K562 (cell line): Measurements from ENCODE around the gene CCDC187. TPM values are rescaled to one million over a fixed set of nuclear protein-coding genes. Genes with fewer than 3 reads are reported as not detected.

Experiments
- ATAC-seq: fragments of 200-7000 bp; cut with Tn5 transposase; 3 replicates; pipeline ENCODE4 v1.9.1; 2020; ENCODE audit warnings: moderate library complexity
- BruUV-seq: library from RNA; stranded (reverse); fragments of 400-500 nt; replicated peaks from 2 replicates; lab custom pipeline; 2021; lab: Mats Ljungman, UMichigan
- CTCF ChIA-PET: fragments of 300-600 bp; formaldehyde crosslinking; extraction: SDS; loops from one replicate; lab custom pipeline; 2021; ENCODE audit warnings: low intra/inter-chr PET ratio; lab: Yijun Ruan, JAX
- POLR2A ChIA-PET: fragments of 300-600, 350-650 bp; sonication (Branson Sonifier 250); formaldehyde crosslinking; extraction: SDS; loops from one replicate; lab custom pipeline; 2021; ENCODE audit warnings: antibody characterized with exemption, inconsistent platforms; lab: Yijun Ruan, JAX
- DNase-seq, 4 experiments: peaks; one replicate each; pipeline versions ENCODE4 v3.0.0 to v3.0.0-alpha.2; 2011 to 2018; ENCODE audit warnings: low spot score in 3 of 4, mixed read lengths in 3 of 4; ENCODE audit errors: extremely low read depth in 1 of 4
- FAIRE-seq: peaks from 2 replicates; lab custom pipeline; 2011; peaks lifted over from hg19 to GRCh38; lab: Jason Lieb, UNC
- H2AFZ ChIP-seq: 2 replicates; pipeline ENCODE4 v1.6.0; 2011; ENCODE audit warnings: low read depth, low read length, control low read depth, inconsistent platforms
- H3K27ac ChIP-seq: fragments of 200-600 bp; 3 replicates; pipeline ENCODE4 v1.8.0; 2011; ENCODE audit warnings: low read depth, mild to moderate bottlenecking, control low read depth, inconsistent platforms, low read length, moderate library complexity, mixed read lengths; ENCODE audit errors: extremely low read depth
- H3K27me3 ChIP-seq, 2 experiments: fragments of 300-600 bp in 1 of 2; 2 replicates in 1 of 2; 3 replicates in 1 of 2; pipeline versions ENCODE4 v1.6.0 to v1.8.0; 2011; ENCODE audit warnings: inconsistent platforms in 2 of 2, low read length in 2 of 2, mild to moderate bottlenecking in 1 of 2, mixed read lengths in 1 of 2, moderate library complexity in 1 of 2; ENCODE audit not compliant: control insufficient read depth in 2 of 2, insufficient read depth in 2 of 2
- H3K36me3 ChIP-seq: fragments of 300-600 bp; 3 replicates; pipeline ENCODE4 v1.8.0; 2011; ENCODE audit warnings: mild to moderate bottlenecking, low read length, inconsistent platforms; ENCODE audit not compliant: control insufficient read depth, insufficient read depth
- H3K4me1 ChIP-seq, 2 experiments: fragments of 200-600 bp in 1 of 2; replicated peaks in 1 of 2; 2 replicates in 1 of 2; 3 replicates in 1 of 2; pipeline versions ENCODE4 v1.5.1 to v1.8.0; 2011; ENCODE audit warnings: inconsistent platforms in 2 of 2, low read length in 2 of 2, mild to moderate bottlenecking in 1 of 2, mixed read lengths in 1 of 2, moderate library complexity in 1 of 2; ENCODE audit not compliant: control insufficient read depth in 2 of 2, insufficient read depth in 2 of 2
- H3K4me2 ChIP-seq: 2 replicates; pipeline ENCODE4 v1.6.1; 2011; ENCODE audit warnings: low read length, control low read depth, inconsistent platforms, mixed read lengths; ENCODE audit not compliant: insufficient read depth
- H3K4me3 ChIP-seq: fragments of 200-600 bp; sonication (generic), shearing (Covaris generic); 2 replicates; pipeline ENCODE4 v1.5.1; 2016; ENCODE audit warnings: control low read depth, inconsistent platforms
- H3K79me2 ChIP-seq: fragments of 200-600 bp; 3 replicates; pipeline ENCODE4 v1.8.0; 2011; ENCODE audit warnings: low read length, inconsistent platforms; ENCODE audit not compliant: control insufficient read depth, insufficient read depth
- H3K9ac ChIP-seq, 2 experiments: 2 replicates each; pipeline versions ENCODE4 v1.6.0 to v1.6.1; 2011; ENCODE audit warnings: low read depth in 2 of 2, low read length in 2 of 2, control low read depth in 1 of 2, inconsistent platforms in 1 of 2, mild to moderate bottlenecking in 1 of 2, mixed read lengths in 1 of 2; ENCODE audit not compliant: insufficient read depth in 1 of 2
- H3K9me1 ChIP-seq: one replicate; pipeline ENCODE4 v1.6.0; 2011; ENCODE audit warnings: inconsistent platforms, mild to moderate bottlenecking, low read length, moderate library complexity; ENCODE audit not compliant: control insufficient read depth, insufficient read depth
- H3K9me3 ChIP-seq: replicated peaks from 2 replicates; pipeline ENCODE4 v1.5.1; 2011; ENCODE audit warnings: low read depth, low read length, inconsistent platforms; ENCODE audit not compliant: control insufficient read depth, insufficient read depth
- H4K20me1 ChIP-seq: replicated peaks from 2 replicates; pipeline ENCODE4 v1.6.1; 2011; ENCODE audit warnings: low read length, inconsistent platforms, mixed read lengths; ENCODE audit not compliant: control insufficient read depth, insufficient read depth
- ATF7 ChIP-seq: fragments of 450-650 bp; IDR thresholded peaks from 2 replicates; pipeline ENCODE4 v1.7.1; 2014; ENCODE audit warnings: mild to moderate bottlenecking, moderate library complexity
- CTCFL ChIP-seq: IDR thresholded peaks from 2 replicates; pipeline ENCODE4 v1.6.1; 2011; ENCODE audit warnings: borderline replicate concordance, low read depth, mild to moderate bottlenecking, moderate library complexity, low read length; ENCODE audit not compliant: insufficient read depth, poor library complexity, severe bottlenecking
- IRF2 ChIP-seq: sonication (generic); formaldehyde crosslinking; IDR thresholded peaks from 2 replicates; pipeline ENCODE4 v1.8.1; 2022; ENCODE audit warnings: mild to moderate bottlenecking, missing genetic modification reagents
- RB1 ChIP-seq: fragments of 450-650 bp; IDR thresholded peaks from 2 replicates; pipeline ENCODE4 v1.6.1; 2017; ENCODE audit warnings: low read depth, mild to moderate bottlenecking
- RCOR1 ChIP-seq, 2 experiments: IDR thresholded peaks; 2 replicates each; pipeline ENCODE4 v1.6.1; 2012; ENCODE audit warnings: low read depth in 2 of 2, low read length in 2 of 2, borderline replicate concordance in 1 of 2, improper control_type of control experiment in 1 of 2
- SMAD4 ChIP-seq: fragments of 250-450 bp; sonication (Bioruptor Pico); conservative IDR thresholded peaks from 2 replicates; pipeline ENCODE4 v1.8.0; 2021; ENCODE audit warnings: inconsistent platforms, mild to moderate bottlenecking, moderate library complexity
- VEZF1 ChIP-seq: fragments of 200-800 bp; sonication (Bioruptor generic); IDR thresholded peaks from 2 replicates; pipeline ENCODE4 v1.6.1; 2017; ENCODE audit warnings: missing genetic modification characterization, missing compliant biosample characterization
- XRCC5 ChIP-seq: fragments of 200-400 bp; formaldehyde crosslinking; IDR thresholded peaks from 2 replicates; pipeline ENCODE4 v1.6.1; 2017; ENCODE audit warnings: low read depth, mild to moderate bottlenecking, low read length
- ZBTB33 ChIP-seq: sonication (generic); formaldehyde crosslinking; IDR thresholded peaks from 2 replicates; pipeline ENCODE4 v1.8.1; 2023; ENCODE audit warnings: mild to moderate bottlenecking, missing genetic modification reagents
- ZFPM2 ChIP-seq: fragments of 250-450 bp; sonication (Bioruptor Pico); IDR thresholded peaks from 2 replicates; pipeline ENCODE4 v1.5.1; 2022; ENCODE audit warnings: mild to moderate bottlenecking
- ZHX1 ChIP-seq: fragments of 150-350 bp; conservative IDR thresholded peaks from 2 replicates; pipeline ENCODE4 v1.6.1; 2014; ENCODE audit warnings: low read length
- WGBS: fragments of 100-300 bp; shearing (Covaris generic); methylation state at CpG from one replicate; pipeline ENCODE4 v1.1.6; 2016; ENCODE audit warnings: low coverage, mixed read lengths; ENCODE audit not compliant: insufficient coverage; ENCODE audit errors: missing lambda C conversion rate; 5-methylcytosine and 5-hydroxymethylcytosine counted together
- in situ Hi-C: fragments of 300-500 bp; cut with MboI; formaldehyde crosslinking; loops from 4 replicates; pipeline ENCODE4 v1.15.0; 2018; ENCODE audit warnings: inconsistent platforms, mixed read lengths
- intact Hi-C: fragments of 100-400 bp; cut with micrococcal nuclease; formaldehyde crosslinking; loops from 2 replicates; pipeline ENCODE4 v1.14.2; 2022
- polyA plus RNA-seq, 8 experiments: library from polyadenylated mRNA; depleted of rRNA in 4 of 8; stranded (reverse) in 5 of 8; unstranded in 3 of 8; fragments of >200 nt; fragmentation: Nextera tagmentation in 2 of 8; fragmentation: Illumina TruSeq in 1 of 8; extraction: Ambion mirVana in 2 of 8; extraction: Trizol in 1 of 8; gene quantifications; 2 replicates each; pipeline versions ENCODE4 v1.2.1 to v1.2.3, GENCODE V29; 2011 to 2014; ENCODE audit warnings: inconsistent platforms in 1 of 8, missing spikeins in 1 of 8
- total RNA-seq, 7 experiments: library from RNA; depleted of rRNA in 6 of 7; stranded (reverse); fragments of >200 nt in 6 of 7; fragmentation: Illumina TruSeq in 2 of 7; extraction: Trizol in 2 of 7; gene quantifications; 2 replicates each; pipeline versions ENCODE4 v1.2.1 to v1.2.3, GENCODE V29; 2011 to 2021; ENCODE audit warnings: low replicate concordance in 1 of 7

CCDC187 gene
- total and polyA plus RNA-seq, 9 of the 15 experiments (the other 6 are each of a cell fraction or from before 2014, with no cell fraction given) = not detected

GRCh38 chr9:136339173-136339957 is 35.5 kb upstream of the CCDC187 start:
- Histone ChIP-seq H3K9me1 (peaks cover 3% of the 10 kb centered on the region), H3K4me3 (no peak overlapping the region), H3K36me3 (peaks cover 22% of the 10 kb centered on the region; the same call in 1 of the 3 replicates), H3K9ac (peak overlapping the region in 1 of 2 experiments; percentile 45; a peak in 1 of 4 replicates), H3K27me3 (no peaks in the 10 kb centered on the region), H4K20me1 (no peaks in the 10 kb centered on the region), H3K9me3 (no peaks in the 10 kb centered on the region), H3K27ac (no peak overlapping the region), H3K4me1 (peaks cover 7 to 96% of the 10 kb centered on the region in 2 experiments), H3K4me2 (no peak overlapping the region), H3K79me2 (no peaks in the 10 kb centered on the region), H2AFZ (no peak overlapping the region)
- ChIA-PET POLR2A (interaction anchor here (0.7 kb wide), 1 partner anchor 13 kb away, joined by 3 read pairs; no protein-coding TSS in a partner anchor), CTCF (interaction anchor here (0.8 to 2.6 kb wide), 6 partner anchors 24 to 305 kb away, joined by 3 to 10 read pairs (median 4); partner anchors contain the start of genes DNLZ and SNAPC4)
- DNase-seq (peak; percentile 71 to 84 (median 75)), ATAC-seq (peak; percentile 87), FAIRE-seq (peak; percentile 92)
- BruUV-seq = no TSS peak
- 54% methylated on average over 21 of the region's 32 CpGs for WGBS
- intact Hi-C loops = loop anchor here (2.0 kb wide), 1 partner anchor 61 kb away; the partner anchor contains the start of gene SNAPC4
- in situ Hi-C loops = loop anchor here (25.0 kb wide), 1 partner anchor 298 kb away; no protein-coding TSS in a partner anchor
- TF ChIP-seq ZHX1 (0 out of 2 replicates have a peak, but pooled peaks have one; percentile 29), ATF7 (0 out of 2 replicates have a peak, but pooled peaks have one; percentile 28), XRCC5 (peak; percentile 54; the same call in 1 of the 2 replicates), RCOR1 (IDR thresholded peaks at IDR 0.05; ENCODE audit: borderline replicate concordance in 1 of 2, low read depth in 2 of 2, low read length in 2 of 2) (0 out of 4 replicates have a peak, but pooled peaks of 1 of the 2 experiments have one; percentile 14), RB1 (peak; percentile 64), CTCFL (peak; percentile 41), IRF2 (CRISPR knock-in tag) (no peak), ZBTB33 (CRISPR knock-in tag) (peak; percentile 41; the same call in 1 of the 2 replicates), VEZF1 (0 out of 2 replicates have a peak, but pooled peaks have one; percentile 16), ZFPM2 (CRISPR knock-in tag) (no peak), SMAD4 (CRISPR knock-in tag) (no peak)
